Naive thymus-derived CD4-positive, alpha-beta T cell (primary cell): ENCODE data around the gene LEMD3. TPM values are rescaled to one million over a fixed set of nuclear protein-coding genes. Genes with fewer than 3 reads are reported as not detected.

ENCODE experiments used
- ATAC-seq: fragments of 150-1000 bp; cut with Tn5 transposase; 2 replicates; pipeline ENCODE4 v1.10.0; 2021; ENCODE audit warnings: mild to moderate bottlenecking, moderate library complexity
- CTCF ChIA-PET: fragments of 350-600 bp; sonication (Branson Sonifier 250); formaldehyde crosslinking; loops from one replicate; lab custom pipeline; 2021; ENCODE audit warnings: antibody characterized with exemption; lab: Charles Lee
- POLR2A ChIA-PET: fragments of 350-600 bp; sonication (Branson Sonifier 250); formaldehyde crosslinking; loops from one replicate; lab custom pipeline; 2021; ENCODE audit warnings: antibody characterized with exemption, inconsistent platforms; lab: Charles Lee
- DNase-seq, 9 donors: peaks; one replicate each; pipeline versions ENCODE4 v3.0.0 to v3.0.0-alpha.2; 2020 to 2022; ENCODE audit warnings: mixed read lengths in 1 of 9
- H3K27ac ChIP-seq: one replicate; pipeline ENCODE4 v1.7.0; 2013; ENCODE audit warnings: mild to moderate bottlenecking, low read depth, low read length, moderate library complexity
- H3K27me3 ChIP-seq, 2 donors: one replicate each; pipeline ENCODE4 v1.7.0; 2013; ENCODE audit warnings: low read length in 2 of 2, mild to moderate bottlenecking in 2 of 2, moderate library complexity in 2 of 2; ENCODE audit not compliant: control insufficient read depth in 2 of 2, insufficient read depth in 2 of 2
- H3K36me3 ChIP-seq, 3 experiments: 1 replicate in 2 of 3; 2 replicates in 1 of 3; pipeline ENCODE4 v1.7.0; 2013; ENCODE audit warnings: low read length in 3 of 3, mild to moderate bottlenecking in 3 of 3, moderate library complexity in 1 of 3; ENCODE audit not compliant: insufficient read depth in 3 of 3, control insufficient read depth in 2 of 3
- H3K4me1 ChIP-seq, 2 donors: one replicate each; pipeline ENCODE4 v1.7.0; 2013; ENCODE audit warnings: low read length in 2 of 2, mild to moderate bottlenecking in 2 of 2, moderate library complexity in 1 of 2; ENCODE audit not compliant: control insufficient read depth in 2 of 2, insufficient read depth in 2 of 2
- H3K4me3 ChIP-seq: 2 replicates; pipeline ENCODE4 v1.7.0; 2013; ENCODE audit warnings: mild to moderate bottlenecking, low read length
- H3K9me3 ChIP-seq, 3 experiments: 1 replicate in 2 of 3; 2 replicates in 1 of 3; pipeline ENCODE4 v1.7.0; 2013; ENCODE audit warnings: low read length in 3 of 3; ENCODE audit not compliant: control insufficient read depth in 2 of 3
- H3K27ac Mint-ChIP-seq, 9 donors: one replicate each; pipeline ENCODE4 v1.8.0; 2020 to 2022; ENCODE audit warnings: mixed read lengths in 9 of 9, mild to moderate bottlenecking in 8 of 9, moderate library complexity in 5 of 9, inconsistent platforms in 2 of 9
- H3K27me3 Mint-ChIP-seq, 5 donors: one replicate each; pipeline ENCODE4 v1.8.0; 2021 to 2022; ENCODE audit warnings: mixed read lengths in 5 of 5, mild to moderate bottlenecking in 1 of 5
- H3K36me3 Mint-ChIP-seq, 5 donors: one replicate each; pipeline ENCODE4 v1.8.0; 2020 to 2022; ENCODE audit warnings: mixed read lengths in 5 of 5, mild to moderate bottlenecking in 3 of 5, inconsistent platforms in 1 of 5
- H3K4me1 Mint-ChIP-seq, 7 donors: one replicate each; pipeline ENCODE4 v1.8.0; 2020 to 2022; ENCODE audit warnings: mixed read lengths in 7 of 7, mild to moderate bottlenecking in 3 of 7, inconsistent platforms in 1 of 7
- H3K4me3 Mint-ChIP-seq, 10 donors: one replicate each; pipeline ENCODE4 v1.8.0; 2020 to 2022; ENCODE audit warnings: mild to moderate bottlenecking in 10 of 10, mixed read lengths in 10 of 10, moderate library complexity in 6 of 10, inconsistent platforms in 2 of 10
- H3K9me3 Mint-ChIP-seq, 11 donors: one replicate each; pipeline ENCODE4 v1.8.0; 2020 to 2022; ENCODE audit warnings: mixed read lengths in 11 of 11, mild to moderate bottlenecking in 4 of 11, inconsistent platforms in 1 of 11, moderate library complexity in 1 of 11
- intact Hi-C, 2 donors: fragments of 100-400 bp; cut with micrococcal nuclease; formaldehyde crosslinking; loops; one replicate each; pipeline ENCODE4 v1.15.1; 2023
- polyA plus RNA-seq, 2 donors: library from polyadenylated mRNA; unstranded; fragments of 300-500 nt; fragmentation: Illumina TruSeq; gene quantifications; one replicate each; pipeline ENCODE4 v1.2.3, GENCODE V29; 2021
- total RNA-seq, 6 experiments: library from RNA in 5 of 6; stranded (reverse) in 5 of 6; gene quantifications; 1 replicate in 5 of 6; 2 replicates in 1 of 6; pipeline ENCODE4 v1.2.3 and lab custom pipeline; 2021 to 2026

The LEMD3 gene
- total and polyA plus RNA-seq, 7 experiments from 2014 or later = 33.3 to 60.1 (median 52.2) TPM

DNA sequence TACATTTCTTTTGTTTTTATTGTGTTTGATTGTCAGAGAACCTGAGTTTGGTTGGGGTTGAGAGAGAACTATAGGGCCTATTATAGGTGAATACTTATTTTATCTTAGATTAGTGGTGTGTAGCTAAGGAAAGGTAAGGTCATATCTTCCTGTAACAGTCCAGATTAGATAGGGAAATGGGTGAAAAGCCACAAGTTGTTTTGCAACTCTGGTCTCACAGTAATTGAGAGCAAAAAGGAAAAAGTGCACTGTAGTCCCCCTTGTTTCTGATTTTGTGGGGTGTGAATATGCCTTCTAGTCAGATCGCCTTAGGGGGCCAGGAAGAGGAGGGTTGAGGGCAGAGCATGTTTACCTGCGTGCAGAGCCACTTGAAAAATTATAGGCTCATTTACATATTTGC, 118.0 kb downstream of the LEMD3 start:
- H3K4me3 Mint-ChIP-seq = no peak overlapping the region
- H3K27me3 Mint-ChIP-seq = peaks cover 12 to 29% (median 18%) of the 10 kb centered on the region in 5 donors
- H3K4me3 ChIP-seq = no peak overlapping the region
- ChIA-PET CTCF (no interaction called here), POLR2A (no interaction called here)
- ATAC-seq (peak; percentile 50), DNase-seq (no peak)
- H3K36me3 Mint-ChIP-seq = no peaks in the 10 kb centered on the region
- no peak overlapping the region for H3K27ac Mint-ChIP-seq
- intact Hi-C loops = no loop called here
- no peaks in the 10 kb centered on the region for H3K36me3 ChIP-seq
- peaks cover 0 to 1% (median 0%) of the 10 kb centered on the region in 11 donors for H3K9me3 Mint-ChIP-seq
- no peaks in the 10 kb centered on the region for H3K4me1 ChIP-seq
- H3K27ac ChIP-seq = no peak overlapping the region
- H3K9me3 ChIP-seq = no peaks in the 10 kb centered on the region
- no peaks in the 10 kb centered on the region for H3K27me3 ChIP-seq
- no peaks in the 10 kb centered on the region for H3K4me1 Mint-ChIP-seq

DNA sequence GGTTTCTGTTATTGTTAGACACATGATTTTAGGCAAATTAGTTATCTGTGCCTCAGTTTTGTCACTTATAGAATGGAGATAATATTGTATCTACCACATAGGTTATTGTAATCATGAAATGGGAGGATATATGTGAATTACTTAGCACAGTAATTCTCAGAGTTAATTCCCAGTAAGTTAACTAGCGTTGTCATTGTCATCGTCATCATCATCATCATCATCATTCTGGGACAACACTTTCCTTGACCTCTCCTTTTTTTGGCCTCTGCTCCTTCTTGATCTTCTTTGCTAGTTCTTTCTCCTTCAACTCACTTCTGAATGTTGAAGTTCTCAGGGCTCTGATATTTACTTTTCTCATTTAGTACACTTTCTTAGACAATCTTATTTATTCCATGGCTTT, 122.9 kb downstream of the LEMD3 start:
- ChIA-PET CTCF (no interaction called here), POLR2A (no interaction called here)
- Histone ChIP-seq H3K27ac (no peak overlapping the region), H3K27me3 (no peaks in the 10 kb centered on the region), H3K4me1 (no peaks in the 10 kb centered on the region), H3K9me3 (no peaks in the 10 kb centered on the region), H3K4me3 (no peak overlapping the region), H3K36me3 (no peaks in the 10 kb centered on the region)
- DNase-seq = no peak
- ATAC-seq = no peak
- Mint-ChIP-seq H3K27ac (no peak overlapping the region), H3K4me3 (no peak overlapping the region), H3K36me3 (no peaks in the 10 kb centered on the region), H3K4me1 (no peaks in the 10 kb centered on the region), H3K27me3 (peaks cover 11 to 33% (median 28%) of the 10 kb centered on the region in 5 donors), H3K9me3 (peaks cover 0 to 6% (median 0%) of the 10 kb centered on the region in 11 donors)
- intact Hi-C loops = no loop called here

DNA sequence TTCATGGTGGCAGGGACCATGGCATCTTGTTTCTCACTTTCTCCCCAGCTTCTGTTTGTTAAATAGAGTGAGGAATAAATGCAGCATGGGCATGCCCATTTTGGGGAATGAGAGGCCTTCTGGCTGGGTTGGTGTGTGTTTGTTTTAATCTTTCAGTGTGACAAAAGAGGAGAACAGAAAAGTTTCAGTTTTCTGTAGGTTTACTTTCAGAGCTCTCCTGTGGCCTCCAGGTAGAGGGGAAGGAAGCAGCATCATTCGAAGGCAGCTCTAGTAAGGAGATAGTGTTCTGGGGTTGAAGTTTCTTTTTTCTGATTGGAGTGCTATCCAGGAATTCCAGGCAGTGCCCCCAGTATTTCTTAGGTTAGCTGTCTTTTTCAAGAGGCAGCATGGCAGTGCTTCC, 124.4 kb downstream of the LEMD3 start:
- no peaks in the 10 kb centered on the region for H3K36me3 ChIP-seq
- H3K9me3 ChIP-seq = no peaks in the 10 kb centered on the region
- H3K27me3 ChIP-seq = no peaks in the 10 kb centered on the region
- H3K4me1 ChIP-seq = no peaks in the 10 kb centered on the region
- DNase-seq (no peak), ATAC-seq (no peak)
- Mint-ChIP-seq H3K4me1 (no peaks in the 10 kb centered on the region), H3K27me3 (peaks cover 9 to 31% (median 30%) of the 10 kb centered on the region in 5 donors), H3K4me3 (no peak overlapping the region), H3K27ac (no peak overlapping the region), H3K9me3 (peaks cover 0 to 6% (median 0%) of the 10 kb centered on the region in 11 donors), H3K36me3 (no peaks in the 10 kb centered on the region)
- no peak overlapping the region for H3K4me3 ChIP-seq
- ChIA-PET POLR2A (no interaction called here), CTCF (no interaction called here)
- no peak overlapping the region for H3K27ac ChIP-seq
- intact Hi-C loops = no loop called here

DNA sequence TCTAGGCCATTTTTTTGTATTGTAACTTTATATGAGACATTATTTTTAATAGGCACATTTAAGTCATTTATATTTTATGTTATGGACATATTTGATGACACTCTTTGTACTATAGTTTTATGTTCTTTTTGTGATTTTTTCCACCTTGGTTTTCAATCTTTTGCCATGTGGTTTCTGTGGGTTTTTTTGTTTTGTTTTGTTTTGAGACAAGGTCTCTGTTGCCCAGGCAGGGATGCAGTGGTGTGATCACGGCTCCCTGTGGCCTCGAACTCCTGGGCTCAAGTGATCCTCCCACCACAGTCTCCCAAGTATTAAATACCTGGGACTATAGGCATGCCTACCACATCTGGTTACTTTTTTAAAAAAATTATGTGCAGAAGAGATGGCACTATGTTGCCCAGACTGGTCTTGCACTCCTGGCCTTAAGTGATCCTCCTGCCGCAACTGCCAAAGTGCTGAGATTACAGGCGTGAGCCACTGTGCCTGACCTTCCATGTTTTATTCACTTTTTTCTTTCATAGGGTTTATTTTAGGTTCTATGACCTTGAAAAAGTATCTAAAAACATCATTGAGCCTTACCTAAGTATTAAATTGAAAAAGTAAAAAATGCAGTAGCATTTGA, 125.4 kb downstream of the LEMD3 start:
- ATAC-seq = no peak
- no peak overlapping the region for H3K4me3 ChIP-seq
- ChIA-PET CTCF (no interaction called here), POLR2A (no interaction called here)
- no peak overlapping the region for H3K27ac ChIP-seq
- H3K9me3 ChIP-seq = no peaks in the 10 kb centered on the region
- no peaks in the 10 kb centered on the region for H3K4me1 ChIP-seq
- H3K27me3 Mint-ChIP-seq = peaks cover 11 to 30% (median 27%) of the 10 kb centered on the region in 5 donors
- no peak overlapping the region for H3K4me3 Mint-ChIP-seq
- H3K36me3 Mint-ChIP-seq = no peaks in the 10 kb centered on the region
- no peak overlapping the region for H3K27ac Mint-ChIP-seq
- intact Hi-C loops = no loop called here
- H3K27me3 ChIP-seq = no peaks in the 10 kb centered on the region
- no peaks in the 10 kb centered on the region for H3K36me3 ChIP-seq
- no peak for DNase-seq
- peaks cover 0 to 6% (median 0%) of the 10 kb centered on the region in 11 donors for H3K9me3 Mint-ChIP-seq
- H3K4me1 Mint-ChIP-seq = no peaks in the 10 kb centered on the region

DNA sequence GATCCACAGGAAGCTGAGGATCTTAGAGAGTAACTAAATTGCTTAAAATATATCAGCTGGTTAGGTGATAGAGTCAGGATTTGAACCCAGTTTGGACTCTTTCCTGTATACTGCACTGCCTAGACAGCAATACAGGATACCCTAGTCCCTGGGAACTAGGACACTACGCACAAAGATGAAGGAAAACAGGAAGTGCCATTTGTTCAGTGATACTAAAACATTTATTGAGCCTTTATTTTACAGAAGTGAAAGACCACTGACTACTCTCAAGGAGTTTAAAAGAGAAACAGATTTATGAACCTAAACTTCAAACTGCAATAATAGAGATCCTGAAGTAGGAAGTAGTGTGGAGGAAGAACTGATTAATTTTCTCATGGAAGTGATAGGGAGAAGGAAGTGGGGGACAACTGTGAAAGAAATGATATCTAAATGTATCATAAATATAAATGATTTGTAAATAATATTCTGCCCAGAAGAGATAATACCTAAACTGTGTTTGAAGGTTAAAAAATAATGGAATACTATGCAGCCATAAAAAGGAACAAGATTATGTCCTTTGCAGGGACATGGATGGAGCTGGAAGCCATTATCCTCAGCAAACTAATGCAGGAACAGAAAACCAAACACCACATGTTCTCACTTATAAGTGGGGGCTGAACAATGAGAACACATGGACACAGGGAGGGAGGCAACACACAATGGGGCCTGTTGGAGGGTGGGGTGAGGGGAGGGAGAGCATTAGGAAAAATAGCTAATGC, 127.3 kb downstream of the LEMD3 start:
- H3K27me3 Mint-ChIP-seq = peaks cover 15 to 28% (median 25%) of the 10 kb centered on the region in 5 donors
- Histone ChIP-seq H3K27ac (no peak overlapping the region), H3K36me3 (no peaks in the 10 kb centered on the region), H3K4me3 (no peak overlapping the region), H3K27me3 (no peaks in the 10 kb centered on the region), H3K9me3 (no peaks in the 10 kb centered on the region), H3K4me1 (no peaks in the 10 kb centered on the region)
- H3K36me3 Mint-ChIP-seq = no peaks in the 10 kb centered on the region
- intact Hi-C loops = no loop called here
- no peak overlapping the region for H3K4me3 Mint-ChIP-seq
- H3K27ac Mint-ChIP-seq = no peak overlapping the region
- peaks cover 0 to 6% (median 0%) of the 10 kb centered on the region in 11 donors for H3K9me3 Mint-ChIP-seq
- no peak for DNase-seq
- POLR2A ChIA-PET = no interaction called here
- no peak for ATAC-seq
- H3K4me1 Mint-ChIP-seq = no peaks in the 10 kb centered on the region
- CTCF ChIA-PET = no interaction called here

Other genes starting within 250 kb of the LEMD3 start
- gene WIF1, start 48.3 kb upstream of the LEMD3 start, total RNA-seq = not detected
- not detected for gene WIF1, start 48.3 kb upstream of the LEMD3 start, polyA plus RNA-seq
- gene MSRB3, start 109.1 kb downstream of the LEMD3 start, total RNA-seq = 1 to 10 TPM in 1 of 5 experiments, under 1 TPM in 1, not detected in 3; 0.37 to 1.8 TPM
- not detected for gene MSRB3, start 109.1 kb downstream of the LEMD3 start, polyA plus RNA-seq